Breast epithelium (tissue), 3 donors: ENCODE measurements around the gene ZNF362.

Experiments used
- POLR2A ChIP-seq: fragments of 450-650 bp; IDR thresholded peaks from one replicate; pipeline ENCODE4 v1.6.1; 2016; ENCODE audit warnings: antibody characterized with exemption, mild to moderate bottlenecking, moderate library complexity
- POLR2AphosphoS5 ChIP-seq, 3 donors: sonication (generic); formaldehyde crosslinking; IDR thresholded peaks; one replicate each; pipeline ENCODE4 v1.6.1; 2017; ENCODE audit warnings: antibody characterized with exemption in 3 of 3
- TF ChIP-seq, protein P1 (sequence below), 3 donors: fragments of 450-650 bp; IDR thresholded peaks; one replicate each; pipeline ENCODE4 v1.5.1; 2016 to 2017; ENCODE audit warnings: antibody characterized with exemption in 3 of 3, mild to moderate bottlenecking in 3 of 3, moderate library complexity in 3 of 3

DNA sequence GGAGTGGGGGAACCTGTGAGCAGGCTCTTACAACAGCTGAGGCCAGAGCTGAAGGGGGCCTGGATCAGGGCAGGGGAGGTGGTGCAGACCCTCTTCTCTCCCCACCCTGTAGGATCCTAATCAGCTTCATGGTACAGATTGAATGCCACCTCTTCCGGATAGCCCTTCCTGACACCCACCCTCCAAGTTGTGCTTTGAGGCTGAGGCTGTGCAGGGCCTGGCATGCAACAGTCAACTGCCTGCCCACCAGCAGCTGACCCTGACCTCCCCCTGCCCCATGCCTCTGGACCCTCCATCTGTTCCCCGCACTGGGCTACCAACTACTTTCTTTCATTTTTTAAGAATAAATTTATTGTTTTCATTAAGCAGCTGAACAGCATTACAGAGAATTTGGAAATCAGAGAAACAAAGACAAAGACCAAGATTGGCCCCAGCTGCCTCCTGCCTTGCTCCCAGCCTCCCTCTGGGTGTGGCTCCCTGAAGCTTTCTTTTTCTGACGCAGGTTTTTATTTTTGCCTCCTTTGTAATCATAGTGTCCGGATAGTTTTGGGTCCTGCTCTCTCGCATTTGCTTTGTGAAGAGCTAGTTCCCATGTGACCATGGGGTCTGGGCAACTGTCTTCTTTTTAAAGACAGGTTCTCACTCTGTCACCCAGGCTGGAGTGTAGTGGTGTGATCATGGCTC is 12.8 kb downstream of the ZNF362 start:
- TF ChIP-seq POLR2A = no peak
- TF ChIP-seq, protein P1, sequence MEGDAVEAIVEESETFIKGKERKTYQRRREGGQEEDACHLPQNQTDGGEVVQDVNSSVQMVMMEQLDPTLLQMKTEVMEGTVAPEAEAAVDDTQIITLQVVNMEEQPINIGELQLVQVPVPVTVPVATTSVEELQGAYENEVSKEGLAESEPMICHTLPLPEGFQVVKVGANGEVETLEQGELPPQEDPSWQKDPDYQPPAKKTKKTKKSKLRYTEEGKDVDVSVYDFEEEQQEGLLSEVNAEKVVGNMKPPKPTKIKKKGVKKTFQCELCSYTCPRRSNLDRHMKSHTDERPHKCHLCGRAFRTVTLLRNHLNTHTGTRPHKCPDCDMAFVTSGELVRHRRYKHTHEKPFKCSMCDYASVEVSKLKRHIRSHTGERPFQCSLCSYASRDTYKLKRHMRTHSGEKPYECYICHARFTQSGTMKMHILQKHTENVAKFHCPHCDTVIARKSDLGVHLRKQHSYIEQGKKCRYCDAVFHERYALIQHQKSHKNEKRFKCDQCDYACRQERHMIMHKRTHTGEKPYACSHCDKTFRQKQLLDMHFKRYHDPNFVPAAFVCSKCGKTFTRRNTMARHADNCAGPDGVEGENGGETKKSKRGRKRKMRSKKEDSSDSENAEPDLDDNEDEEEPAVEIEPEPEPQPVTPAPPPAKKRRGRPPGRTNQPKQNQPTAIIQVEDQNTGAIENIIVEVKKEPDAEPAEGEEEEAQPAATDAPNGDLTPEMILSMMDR (IDR thresholded peaks at IDR 0.05) = no peak
- no peak for TF ChIP-seq POLR2AphosphoS5 (IDR thresholded peaks at IDR 0.05)
